ENCODE measurements around the gene SPACA4.

GRCh38 chr19:48636859-48637448 lies 30.4 kb downstream of the SPACA4 start, which contains the start of gene DBP:
- TF ChIP-seq CEBPB (IDR thresholded peaks at IDR 0.05; ENCODE audit: low read depth, low read length) (peak; percentile 57; the same call in 1 of the 2 replicates), POLR2A (IDR thresholded peaks at IDR 0.05; ENCODE audit: low read depth, low read length) (no peak), CTCF (conservative IDR thresholded peaks at IDR 0.05; ENCODE audit: low read depth, low read length) (no peak), MAZ (IDR thresholded peaks at IDR 0.05; ENCODE audit: borderline replicate concordance, low read depth, low read length) (no peak), ELK1 (IDR thresholded peaks at IDR 0.05; ENCODE audit: borderline replicate concordance, low read depth, low read length) (no peak), SMC3 (IDR thresholded peaks at IDR 0.05; ENCODE audit: low read depth, low read length) (no peak), RAD21 (IDR thresholded peaks at IDR 0.05; ENCODE audit: low read length) (no peak), BHLHE40 (IDR thresholded peaks at IDR 0.05; ENCODE audit: low read depth, low read length) (no peak), MXI1 (IDR thresholded peaks at IDR 0.05; ENCODE audit: borderline replicate concordance, low read depth, low read length) (no peak), USF2 (IDR thresholded peaks at IDR 0.05; ENCODE audit: low read depth, low read length) (no peak)
